ENCODE results near the gene SRPX2. TPM values are rescaled to one million over a fixed set of nuclear protein-coding genes. Genes with fewer than 3 reads are reported as not detected.

SRPX2 gene
- polyA plus RNA-seq, 3 donors: not detected

DNA sequence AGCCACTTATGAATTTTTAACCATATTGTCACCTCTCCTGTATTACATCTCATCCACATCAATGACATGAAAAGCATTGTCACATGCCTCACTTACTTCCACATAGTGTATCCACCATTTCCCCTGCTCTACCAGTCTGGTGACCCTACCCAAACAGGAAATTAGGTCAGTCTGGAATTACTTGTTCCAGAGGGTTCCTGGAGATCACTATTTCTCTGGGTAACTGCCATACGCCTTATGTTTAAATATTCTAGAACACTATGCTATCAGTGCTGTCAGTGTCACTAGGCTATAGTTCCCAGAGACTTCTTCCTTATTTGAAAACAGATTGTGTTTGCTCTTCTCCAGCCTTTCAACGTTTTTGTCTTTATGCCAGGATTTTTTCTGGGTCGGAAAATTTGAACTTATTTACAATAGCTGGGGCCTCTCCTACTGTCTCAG lies 15.0 kb downstream of the SRPX2 start:
- H3K36me3 Mint-ChIP-seq: no peaks in the 10 kb centered on the region
- WGBS (ENCODE audit: insufficient coverage): no CpG with 5 or more reads among the region's 3 CpGs
- H3K4me2 ChIP-seq (replicated peaks; ENCODE audit: extremely low read depth, low read length, poor library complexity, severe bottlenecking): no peak overlapping the region

DNA sequence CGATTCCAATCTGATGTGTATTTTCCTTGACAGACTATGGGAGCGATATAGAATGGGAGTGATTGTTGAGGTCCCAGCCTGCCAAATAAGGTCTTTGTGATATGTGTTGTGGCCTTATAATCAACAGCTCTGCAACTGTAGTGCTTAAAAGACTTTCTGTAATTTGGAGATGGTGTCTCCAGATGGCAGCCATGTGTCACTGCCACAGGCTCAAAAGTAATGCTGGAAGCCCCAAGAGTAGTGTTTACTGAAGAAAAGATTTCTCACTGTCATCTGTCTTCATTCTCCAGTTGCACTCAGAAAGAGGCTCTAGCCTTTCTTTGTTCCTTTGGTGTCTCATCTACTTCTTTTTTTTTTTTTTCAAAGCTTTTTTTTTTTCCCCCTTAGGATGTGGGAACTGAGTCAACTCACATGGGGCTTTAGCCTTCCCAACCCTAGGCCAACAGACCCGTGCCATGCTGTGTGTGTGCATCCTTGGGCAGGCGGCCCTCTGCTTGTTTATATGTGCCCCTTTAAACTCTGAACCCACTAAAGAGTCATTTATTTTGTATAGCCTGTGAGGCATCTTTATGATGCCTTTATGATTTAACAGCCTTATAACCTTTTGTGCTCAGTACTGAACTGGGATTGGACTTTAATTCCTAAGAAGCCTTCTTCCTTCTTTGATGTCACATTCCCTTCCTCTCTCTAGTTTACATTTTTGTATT lies 15.6 kb downstream of the SRPX2 start:
- no peaks in the 10 kb centered on the region for H3K4me1 Mint-ChIP-seq
- no peak overlapping the region for H3K4me3 Mint-ChIP-seq
- peaks cover 0 to 2% (median 0%) of the 10 kb centered on the region in 7 donors for H3K9me3 Mint-ChIP-seq
- H3K27ac Mint-ChIP-seq: no peak overlapping the region
- Histone ChIP-seq H3K4me2 (replicated peaks; ENCODE audit: extremely low read depth, low read length, poor library complexity, severe bottlenecking) (no peak overlapping the region), H4K20me1 (ENCODE audit: insufficient read depth, low read length) (no peaks in the 10 kb centered on the region), H3K4me3 (replicated peaks in 1 of 3; ENCODE audit: low read depth in 2 of 3, low read length in 3 of 3) (no peak overlapping the region), H2AFZ (ENCODE audit: insufficient read depth, low read depth, low read length, poor library complexity, severe bottlenecking) (no peak overlapping the region), H3K36me3 (replicated peaks in 1 of 2; ENCODE audit: control insufficient read depth in 1 of 2, insufficient read depth in 2 of 2, low read length in 2 of 2) (no peaks in the 10 kb centered on the region), H3K27me3 (ENCODE audit: control insufficient read depth in 2 of 2, insufficient read depth in 2 of 2, low read length in 2 of 2) (peaks cover 0 to 7% of the 10 kb centered on the region in 2 donors), H3K27ac (ENCODE audit: low read depth in 1 of 2, low read length in 2 of 2) (no peak overlapping the region), H3K9ac (ENCODE audit: insufficient read depth, low read length, poor library complexity, severe bottlenecking) (no peak overlapping the region), H3K79me2 (ENCODE audit: insufficient read depth, low read length) (no peaks in the 10 kb centered on the region), H3K9me3 (replicated peaks in 1 of 2; ENCODE audit: control insufficient read depth in 1 of 2, insufficient read depth in 1 of 2, low read length in 2 of 2) (no peaks in the 10 kb centered on the region), H3K4me1 (ENCODE audit: control insufficient read depth in 1 of 2, insufficient read depth in 2 of 2, low read length in 2 of 2) (no peaks in the 10 kb centered on the region)
- no CpG with 5 or more reads among the region's 4 CpGs for WGBS (ENCODE audit: insufficient coverage)
- TF ChIP-seq, protein P1, sequence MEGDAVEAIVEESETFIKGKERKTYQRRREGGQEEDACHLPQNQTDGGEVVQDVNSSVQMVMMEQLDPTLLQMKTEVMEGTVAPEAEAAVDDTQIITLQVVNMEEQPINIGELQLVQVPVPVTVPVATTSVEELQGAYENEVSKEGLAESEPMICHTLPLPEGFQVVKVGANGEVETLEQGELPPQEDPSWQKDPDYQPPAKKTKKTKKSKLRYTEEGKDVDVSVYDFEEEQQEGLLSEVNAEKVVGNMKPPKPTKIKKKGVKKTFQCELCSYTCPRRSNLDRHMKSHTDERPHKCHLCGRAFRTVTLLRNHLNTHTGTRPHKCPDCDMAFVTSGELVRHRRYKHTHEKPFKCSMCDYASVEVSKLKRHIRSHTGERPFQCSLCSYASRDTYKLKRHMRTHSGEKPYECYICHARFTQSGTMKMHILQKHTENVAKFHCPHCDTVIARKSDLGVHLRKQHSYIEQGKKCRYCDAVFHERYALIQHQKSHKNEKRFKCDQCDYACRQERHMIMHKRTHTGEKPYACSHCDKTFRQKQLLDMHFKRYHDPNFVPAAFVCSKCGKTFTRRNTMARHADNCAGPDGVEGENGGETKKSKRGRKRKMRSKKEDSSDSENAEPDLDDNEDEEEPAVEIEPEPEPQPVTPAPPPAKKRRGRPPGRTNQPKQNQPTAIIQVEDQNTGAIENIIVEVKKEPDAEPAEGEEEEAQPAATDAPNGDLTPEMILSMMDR (IDR thresholded peaks at IDR 0.05): no peak
- intact Hi-C loops (cut with micrococcal nuclease): no loop called here
- no peaks in the 10 kb centered on the region for H3K36me3 Mint-ChIP-seq
- H3K27me3 Mint-ChIP-seq (ENCODE audit: low read depth in 3 of 3): peaks cover 0 to 21% (median 15%) of the 10 kb centered on the region in 3 donors
- no peak for DNase-seq

More for the DNA sequence above, 15.0 kb downstream of the SRPX2 start:
- Histone ChIP-seq H3K9ac (ENCODE audit: insufficient read depth, low read length, poor library complexity, severe bottlenecking) (no peak overlapping the region), H3K27ac (ENCODE audit: low read depth in 1 of 2, low read length in 2 of 2) (no peak overlapping the region), H2AFZ (ENCODE audit: insufficient read depth, low read depth, low read length, poor library complexity, severe bottlenecking) (no peak overlapping the region), H4K20me1 (ENCODE audit: insufficient read depth, low read length) (no peaks in the 10 kb centered on the region), H3K4me3 (replicated peaks in 1 of 3; ENCODE audit: low read depth in 2 of 3, low read length in 3 of 3) (no peak overlapping the region), H3K9me3 (replicated peaks in 1 of 2; ENCODE audit: control insufficient read depth in 1 of 2, insufficient read depth in 1 of 2, low read length in 2 of 2) (no peaks in the 10 kb centered on the region), H3K27me3 (ENCODE audit: control insufficient read depth in 2 of 2, insufficient read depth in 2 of 2, low read length in 2 of 2) (peaks cover 0 to 10% of the 10 kb centered on the region in 2 donors), H3K36me3 (replicated peaks in 1 of 2; ENCODE audit: control insufficient read depth in 1 of 2, insufficient read depth in 2 of 2, low read length in 2 of 2) (no peaks in the 10 kb centered on the region), H3K79me2 (ENCODE audit: insufficient read depth, low read length) (no peaks in the 10 kb centered on the region), H3K4me1 (ENCODE audit: control insufficient read depth in 1 of 2, insufficient read depth in 2 of 2, low read length in 2 of 2) (no peaks in the 10 kb centered on the region)
- intact Hi-C loops (cut with micrococcal nuclease): no loop called here
- TF ChIP-seq, protein P1 (IDR thresholded peaks at IDR 0.05): no peak
- Mint-ChIP-seq H3K27ac (no peak overlapping the region), H3K9me3 (peaks cover 0 to 2% (median 0%) of the 10 kb centered on the region in 7 donors), H3K27me3 (ENCODE audit: low read depth in 3 of 3) (peaks cover 0 to 24% (median 15%) of the 10 kb centered on the region in 3 donors), H3K4me3 (no peak overlapping the region), H3K4me1 (no peaks in the 10 kb centered on the region)
- DNase-seq: no peak

All from CD14-positive monocyte (primary cell).